Naive thymus-derived CD8-positive, alpha-beta T cell (primary cell): Measurements from ENCODE around the gene DCBLD1. TPM values are rescaled to one million over a fixed set of nuclear protein-coding genes. Genes with fewer than 3 reads are reported as not detected.
"Not testable (repeated sequence)": the region's sequence is repeated elsewhere in the genome, so short reads cannot be mapped to it uniquely, and the experiment has no call there.

Experiments used
- ATAC-seq, 2 donors: fragments of 150-1000 bp; cut with Tn5 transposase in 1 of 2; sonication (Bioruptor Pico), chemical (Tn5 transposase) in 1 of 2; 1 replicate in 1 of 2; 2 replicates in 1 of 2; pipeline ENCODE4 v1.10.0; 2021; ENCODE audit warnings: mild to moderate bottlenecking in 2 of 2, moderate library complexity in 2 of 2
- POLR2A ChIA-PET: fragments of 350-600 bp; sonication (Branson Sonifier 250); formaldehyde crosslinking; loops from one replicate; lab custom pipeline; 2021; ENCODE audit warnings: antibody characterized with exemption; lab: Charles Lee
- DNase-seq, 10 donors: peaks; one replicate each; pipeline versions ENCODE4 v3.0.0 to v3.0.0-alpha.2; 2020 to 2022
- H3K27ac Mint-ChIP-seq, 10 donors: one replicate each; pipeline ENCODE4 v1.8.0; 2020 to 2022; ENCODE audit warnings: mild to moderate bottlenecking in 10 of 10, mixed read lengths in 10 of 10, moderate library complexity in 4 of 10, inconsistent platforms in 1 of 10
- H3K27me3 Mint-ChIP-seq, 5 donors: one replicate each; pipeline ENCODE4 v1.8.0; 2021 to 2022; ENCODE audit warnings: mixed read lengths in 5 of 5
- H3K36me3 Mint-ChIP-seq, 3 donors: one replicate each; pipeline ENCODE4 v1.8.0; 2020 to 2022; ENCODE audit warnings: mixed read lengths in 3 of 3, mild to moderate bottlenecking in 2 of 3, inconsistent platforms in 1 of 3
- H3K4me1 Mint-ChIP-seq, 4 donors: one replicate each; pipeline ENCODE4 v1.8.0; 2021 to 2022; ENCODE audit warnings: mixed read lengths in 4 of 4
- H3K4me3 Mint-ChIP-seq, 10 donors: one replicate each; pipeline ENCODE4 v1.8.0; 2020 to 2022; ENCODE audit warnings: mild to moderate bottlenecking in 10 of 10, mixed read lengths in 10 of 10, moderate library complexity in 6 of 10, inconsistent platforms in 1 of 10
- H3K9me3 Mint-ChIP-seq, 9 donors: one replicate each; pipeline ENCODE4 v1.8.0; 2020 to 2022; ENCODE audit warnings: mixed read lengths in 9 of 9, mild to moderate bottlenecking in 3 of 9, inconsistent platforms in 1 of 9, moderate library complexity in 1 of 9
- polyA plus RNA-seq, 3 donors: library from polyadenylated mRNA; unstranded; fragments of 300-500 nt; fragmentation: Illumina TruSeq; gene quantifications; one replicate each; pipeline ENCODE4 v1.2.3, GENCODE V29; 2021
- total RNA-seq, 8 experiments: library from RNA in 2 of 8; stranded (reverse) in 2 of 8; gene quantifications; one replicate each; pipeline ENCODE4 v1.2.3 and lab custom pipeline; 2021 to 2026

DCBLD1 gene
- total and polyA plus RNA-seq, 5 experiments from 2014 or later, result 2.9 to 8.3 (median 3.6) TPM

DNA sequence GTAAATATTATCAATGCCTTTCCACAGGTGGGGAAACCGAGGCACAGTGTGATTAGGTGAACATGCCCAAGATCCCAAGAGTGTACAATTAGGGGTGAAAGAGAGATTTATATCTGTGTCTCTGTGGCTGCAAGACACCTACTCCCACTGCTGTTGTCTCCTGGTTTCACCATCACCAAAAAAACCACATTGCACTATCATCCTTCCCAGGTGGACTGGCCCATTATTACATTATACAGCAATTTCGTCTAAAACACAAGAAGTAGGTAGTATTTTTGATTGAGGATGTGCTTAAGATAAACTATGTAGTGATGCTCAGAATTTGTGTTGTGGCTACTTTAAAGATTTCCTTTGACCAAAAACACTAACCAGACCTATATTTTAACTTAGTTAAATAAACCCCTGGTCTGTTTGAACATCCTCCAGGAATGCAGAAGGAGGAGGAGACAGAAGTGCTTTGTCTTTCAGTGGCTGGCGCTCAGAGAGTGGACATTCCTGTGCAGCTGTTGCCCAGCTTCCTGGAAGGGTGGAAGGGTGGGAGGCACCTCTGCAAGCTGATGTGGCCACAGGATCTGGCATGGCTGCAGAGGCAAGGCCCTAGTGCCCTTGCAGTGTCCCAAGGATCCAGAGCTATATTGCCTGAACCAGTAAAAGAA, 23.8 kb downstream of the DCBLD1 start:
- Mint-ChIP-seq H3K27ac (no peak overlapping the region), H3K4me3 (no peak overlapping the region), H3K4me1 (no peaks in the 10 kb centered on the region), H3K27me3 (peaks cover 0 to 8% (median 0%) of the 10 kb centered on the region in 5 donors), H3K9me3 (no peaks in the 10 kb centered on the region), H3K36me3 (peaks cover 0 to 3% (median 0%) of the 10 kb centered on the region in 3 donors)
- POLR2A ChIA-PET, result no interaction called here
- DNase-seq (no peak), ATAC-seq (no peak)

DNA sequence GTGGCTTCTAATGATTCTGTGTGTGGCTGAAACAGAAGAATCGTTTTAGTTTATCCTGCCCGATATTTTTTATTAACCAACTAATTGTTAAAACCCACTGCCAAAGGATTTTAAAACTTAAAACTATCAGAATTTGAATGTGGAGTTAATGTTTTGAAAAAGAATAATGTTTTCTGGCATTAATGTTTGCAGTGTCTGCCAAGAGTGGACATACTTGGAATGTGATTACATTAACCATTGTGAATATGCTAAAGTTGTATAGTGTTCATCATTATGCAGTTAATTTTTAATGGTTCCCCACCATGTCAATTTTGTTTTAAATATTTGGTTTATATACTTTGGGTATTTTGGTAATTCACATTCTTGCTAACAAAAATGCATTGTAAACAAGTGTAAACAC, 24.4 kb downstream of the DCBLD1 start:
- POLR2A ChIA-PET, result no interaction called here
- Mint-ChIP-seq H3K27ac (no peak overlapping the region), H3K36me3 (peaks cover 0 to 3% (median 0%) of the 10 kb centered on the region in 3 donors), H3K9me3 (no peaks in the 10 kb centered on the region), H3K4me1 (no peaks in the 10 kb centered on the region), H3K27me3 (peaks cover 0 to 6% (median 0%) of the 10 kb centered on the region in 5 donors), H3K4me3 (no peak overlapping the region)
- ATAC-seq (no peak), DNase-seq (no peak)

DNA sequence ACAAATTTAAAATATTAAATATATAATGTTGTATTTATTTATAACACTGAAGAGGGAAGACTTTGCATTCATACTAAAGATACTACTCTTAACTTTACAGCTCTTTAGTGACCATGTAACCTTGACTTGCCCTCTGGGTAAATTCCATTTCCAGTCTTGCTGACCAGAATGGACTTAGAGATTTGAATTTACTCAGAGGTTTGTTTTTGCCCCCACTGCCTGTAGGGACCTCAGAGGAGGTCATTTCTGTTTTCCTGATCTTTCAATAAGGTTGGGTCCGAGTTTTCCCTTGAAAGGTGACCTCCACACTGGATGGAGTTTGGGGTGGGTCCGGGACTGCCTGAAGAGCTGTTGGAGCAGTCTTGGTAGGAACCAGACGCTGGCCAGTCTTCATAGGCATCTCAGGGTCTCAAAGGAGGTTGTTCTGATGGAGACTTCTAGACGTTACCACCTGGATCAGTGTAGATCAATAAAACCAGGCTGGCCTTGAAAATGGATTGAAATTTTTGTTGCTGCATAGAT, 26.0 kb downstream of the DCBLD1 start:
- Mint-ChIP-seq H3K4me1 (no peaks in the 10 kb centered on the region), H3K27me3 (peaks cover 0 to 4% (median 2%) of the 10 kb centered on the region in 5 donors), H3K27ac (no peak overlapping the region), H3K36me3 (peaks cover 0 to 3% (median 0%) of the 10 kb centered on the region in 3 donors), H3K9me3 (no peaks in the 10 kb centered on the region), H3K4me3 (no peak overlapping the region)
- POLR2A ChIA-PET, result no interaction called here
- DNase-seq, result no peak
- no peak for ATAC-seq

DNA sequence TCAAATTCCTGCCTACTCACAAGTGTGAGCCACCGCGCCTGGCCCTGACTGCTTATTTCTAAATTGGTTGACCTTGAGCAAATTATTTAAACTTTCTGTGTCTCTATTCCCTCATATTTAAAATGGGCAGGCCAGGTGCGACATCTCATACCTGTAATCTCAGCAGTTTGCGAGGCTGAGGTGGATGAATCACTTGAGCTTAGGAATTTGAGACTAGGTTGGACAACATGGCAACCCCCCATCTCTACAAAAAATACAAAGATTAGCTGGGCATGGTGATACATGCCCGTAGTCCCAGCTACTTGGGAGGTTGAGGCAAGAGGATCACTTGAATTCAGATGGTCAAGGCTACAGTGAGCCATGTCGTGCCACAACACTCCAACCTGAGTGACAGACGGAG, 26.5 kb downstream of the DCBLD1 start:
- POLR2A ChIA-PET, result no interaction called here
- Mint-ChIP-seq H3K36me3 (peaks cover 0 to 3% (median 0%) of the 10 kb centered on the region in 3 donors), H3K4me3 (no peak overlapping the region), H3K9me3 (no peaks in the 10 kb centered on the region), H3K4me1 (no peaks in the 10 kb centered on the region), H3K27ac (no peak overlapping the region), H3K27me3 (peaks cover 0 to 6% (median 2%) of the 10 kb centered on the region in 5 donors)
- DNase-seq (no peak), ATAC-seq (no peak)

DNA sequence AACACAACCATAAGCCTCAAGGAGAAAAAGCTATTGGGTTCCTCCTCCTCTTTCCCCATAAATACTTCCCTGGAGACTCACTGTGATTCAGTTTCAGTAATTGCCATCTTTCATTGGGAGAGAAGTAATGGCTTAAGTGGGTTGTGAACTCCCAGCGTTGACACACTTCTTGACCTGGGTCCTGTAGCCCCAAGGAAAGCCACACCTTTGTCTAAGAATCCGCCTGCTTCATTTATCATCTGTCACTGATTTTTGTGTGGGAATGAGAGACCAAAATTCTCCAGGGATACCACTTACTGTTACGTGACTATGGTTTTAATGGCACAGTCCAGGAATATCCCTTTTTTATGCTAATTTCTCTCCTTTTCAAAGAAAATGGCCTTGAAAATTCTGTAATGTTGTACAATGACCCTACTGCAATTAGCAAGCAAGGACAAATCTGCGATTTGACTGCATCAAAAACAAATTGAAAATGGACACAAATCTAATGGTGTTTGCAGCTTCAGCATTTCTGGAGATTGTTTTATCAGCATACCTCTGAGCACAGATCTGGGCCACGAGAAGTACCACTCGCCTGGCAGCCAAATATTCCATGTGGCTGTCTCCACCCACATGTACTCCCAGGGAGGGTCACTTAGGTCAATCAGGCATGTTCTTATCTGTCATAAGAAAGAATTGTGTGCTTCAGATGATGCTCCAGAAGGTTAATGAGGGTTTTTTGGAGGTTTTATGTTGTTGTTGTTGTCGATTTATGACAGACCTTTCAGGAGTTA, 29.8 kb downstream of the DCBLD1 start:
- DNase-seq, result no peak
- H3K27me3 Mint-ChIP-seq, result peaks cover 0 to 7% (median 4%) of the 10 kb centered on the region in 5 donors
- H3K36me3 Mint-ChIP-seq, result no peaks in the 10 kb centered on the region
- no peak for ATAC-seq
- H3K9me3 Mint-ChIP-seq, result no peaks in the 10 kb centered on the region
- peak overlapping the region in 1 of 10 donors; percentile 29 for H3K27ac Mint-ChIP-seq
- POLR2A ChIA-PET, result no interaction called here
- no peaks in the 10 kb centered on the region for H3K4me1 Mint-ChIP-seq
- no peak overlapping the region for H3K4me3 Mint-ChIP-seq

DNA sequence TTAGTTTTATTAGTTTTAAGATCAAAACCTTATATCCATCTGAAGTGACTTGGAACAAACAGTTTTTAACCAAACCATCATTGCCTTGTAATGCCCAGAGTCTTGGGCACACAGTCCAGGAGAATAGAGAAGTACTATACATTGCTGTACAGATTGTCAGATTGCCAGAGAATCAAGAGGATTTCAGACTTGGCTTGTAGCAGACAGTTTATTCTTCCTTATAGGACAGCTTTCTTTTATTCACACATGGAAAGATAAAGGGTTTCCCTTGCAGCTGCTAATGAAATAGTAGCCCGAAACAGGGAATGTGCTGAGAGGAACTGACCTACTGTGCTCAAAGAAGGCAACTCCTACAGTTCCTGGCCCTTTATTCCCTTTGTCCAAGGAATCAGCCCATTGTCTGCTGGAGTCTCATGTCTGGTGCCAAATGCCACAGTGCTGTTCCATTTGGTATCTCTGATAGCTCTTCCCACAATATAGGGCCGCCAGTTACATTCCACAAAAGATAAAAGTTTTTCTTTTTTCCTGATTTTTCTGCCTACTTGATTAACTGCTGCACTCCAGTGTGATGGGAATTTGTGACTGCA, 30.6 kb downstream of the DCBLD1 start:
- Mint-ChIP-seq H3K4me3 (no peak overlapping the region), H3K4me1 (peaks cover 0 to 2% (median 0%) of the 10 kb centered on the region in 4 donors)

DNA sequence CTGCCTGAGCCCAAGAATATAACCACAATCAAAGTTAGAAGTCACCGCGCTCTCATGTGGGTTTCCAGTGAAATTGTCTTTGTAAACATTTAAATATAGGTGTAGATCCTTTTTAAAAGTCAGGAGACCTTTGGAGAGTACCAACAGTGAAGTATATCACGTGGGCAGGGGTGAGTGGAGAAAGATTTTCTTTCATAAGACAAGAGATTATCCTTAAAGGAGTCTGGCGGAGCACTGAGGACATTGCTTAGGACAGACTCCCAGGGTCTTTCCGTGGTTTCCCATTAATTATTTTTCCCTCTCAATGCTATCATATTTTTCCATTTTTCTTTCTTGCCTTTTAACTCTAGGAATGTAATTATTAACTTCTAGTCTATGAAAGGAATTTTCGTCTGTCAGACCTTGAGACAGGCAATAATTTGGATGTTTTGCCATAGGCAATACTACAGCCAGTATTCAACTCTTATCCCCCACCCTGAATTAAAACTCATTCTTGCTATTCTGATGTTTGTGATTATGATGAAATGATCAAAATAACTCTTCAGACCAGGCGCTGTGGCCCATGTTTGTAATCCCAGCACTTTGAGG, 31.4 kb downstream of the DCBLD1 start:
- POLR2A ChIA-PET, result no interaction called here
- H3K4me3 Mint-ChIP-seq, result no peak overlapping the region

More for the DNA sequence above, 30.6 kb downstream of the DCBLD1 start:
- Mint-ChIP-seq H3K9me3 (no peaks in the 10 kb centered on the region), H3K27ac (no peak overlapping the region), H3K36me3 (no peaks in the 10 kb centered on the region), H3K27me3 (peaks cover 0 to 7% (median 4%) of the 10 kb centered on the region in 5 donors)
- DNase-seq, result no peak
- no peak for ATAC-seq
- POLR2A ChIA-PET, result no interaction called here

DNA sequence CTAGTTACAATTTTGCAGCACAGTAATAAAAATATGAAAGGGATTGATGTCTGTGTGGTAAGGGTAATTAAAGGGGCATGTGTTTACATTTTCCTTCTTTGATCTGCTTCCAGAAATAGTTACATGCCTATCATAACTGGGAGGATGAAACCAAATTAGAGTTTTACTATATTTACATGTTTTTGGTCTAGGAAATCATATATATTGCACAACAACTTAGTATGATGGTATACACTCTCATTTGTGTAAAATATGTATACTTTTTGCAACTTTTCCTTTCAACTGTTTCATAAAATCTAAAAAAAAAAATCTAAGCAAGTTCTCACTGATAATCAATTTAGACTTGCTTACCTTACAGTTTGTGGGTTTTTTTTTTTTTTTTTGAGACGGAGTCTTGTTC, 32.2 kb downstream of the DCBLD1 start:
- no peak for DNase-seq
- no peaks in the 10 kb centered on the region for H3K9me3 Mint-ChIP-seq
- peaks cover 0 to 2% (median 0%) of the 10 kb centered on the region in 4 donors for H3K4me1 Mint-ChIP-seq
- H3K36me3 Mint-ChIP-seq, result no peaks in the 10 kb centered on the region
- no peak overlapping the region for H3K27ac Mint-ChIP-seq
- H3K4me3 Mint-ChIP-seq, result no peak overlapping the region
- POLR2A ChIA-PET, result no interaction called here
- ATAC-seq, result no peak
- H3K27me3 Mint-ChIP-seq, result peaks cover 0 to 7% (median 4%) of the 10 kb centered on the region in 5 donors

More for the DNA sequence above, 31.4 kb downstream of the DCBLD1 start:
- no peaks in the 10 kb centered on the region for H3K9me3 Mint-ChIP-seq
- no peaks in the 10 kb centered on the region for H3K36me3 Mint-ChIP-seq
- peaks cover 0 to 7% (median 4%) of the 10 kb centered on the region in 5 donors for H3K27me3 Mint-ChIP-seq
- ATAC-seq (no peak), DNase-seq (no peak)
- H3K4me1 Mint-ChIP-seq, result peaks cover 0 to 2% (median 0%) of the 10 kb centered on the region in 4 donors
- H3K27ac Mint-ChIP-seq, result no peak overlapping the region

DNA sequence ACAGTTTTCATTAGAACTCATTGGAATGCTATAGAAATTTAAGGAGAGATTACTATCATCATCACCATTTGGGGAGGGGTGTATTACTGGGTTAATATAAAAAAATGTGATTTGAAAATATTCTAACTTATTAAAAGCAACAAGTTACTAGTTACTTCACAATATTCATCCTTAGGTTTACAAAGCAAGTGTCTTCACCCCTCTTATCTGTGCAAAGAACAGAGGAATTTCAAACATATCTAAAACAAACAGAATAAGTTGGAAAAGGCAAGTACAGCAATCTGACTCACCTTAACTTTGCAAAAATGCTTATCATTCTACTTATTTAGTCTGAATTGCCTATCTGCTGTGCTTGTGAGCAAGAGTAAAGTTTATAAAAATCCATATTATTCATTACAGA, 32.9 kb downstream of the DCBLD1 start:
- Mint-ChIP-seq H3K36me3 (no peaks in the 10 kb centered on the region), H3K27ac (no peak overlapping the region), H3K27me3 (peaks cover 0 to 4% (median 1%) of the 10 kb centered on the region in 5 donors), H3K4me3 (no peak overlapping the region), H3K9me3 (no peaks in the 10 kb centered on the region), H3K4me1 (peaks cover 0 to 2% (median 0%) of the 10 kb centered on the region in 4 donors)
- DNase-seq (no peak), ATAC-seq (no peak)
- POLR2A ChIA-PET, result no interaction called here

DNA sequence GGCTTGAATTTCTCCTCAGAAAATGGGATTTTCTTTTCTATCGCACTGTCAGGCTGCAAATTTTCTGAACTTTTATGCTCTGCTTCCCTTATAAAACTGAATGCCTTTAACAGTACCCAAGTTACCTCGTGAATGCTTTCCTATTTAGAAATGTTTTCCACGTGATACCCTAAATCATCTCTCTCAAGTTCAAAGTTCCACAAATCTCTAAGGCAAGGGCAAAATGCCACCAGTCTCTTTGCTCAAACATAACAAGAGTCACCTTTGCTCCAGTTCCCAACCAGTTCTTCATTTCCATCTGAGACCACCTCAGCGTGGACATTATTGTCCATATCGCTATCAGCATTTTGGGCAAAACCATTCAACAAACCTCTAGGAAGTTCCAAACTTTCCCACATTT, 35.5 kb downstream of the DCBLD1 start:
- H3K27ac Mint-ChIP-seq, H3K27me3 Mint-ChIP-seq, POLR2A ChIA-PET, H3K4me3 Mint-ChIP-seq, H3K4me1 Mint-ChIP-seq, ATAC-seq, H3K36me3 Mint-ChIP-seq, DNase-seq, H3K9me3 Mint-ChIP-seq: not testable (repeated sequence)

DNA sequence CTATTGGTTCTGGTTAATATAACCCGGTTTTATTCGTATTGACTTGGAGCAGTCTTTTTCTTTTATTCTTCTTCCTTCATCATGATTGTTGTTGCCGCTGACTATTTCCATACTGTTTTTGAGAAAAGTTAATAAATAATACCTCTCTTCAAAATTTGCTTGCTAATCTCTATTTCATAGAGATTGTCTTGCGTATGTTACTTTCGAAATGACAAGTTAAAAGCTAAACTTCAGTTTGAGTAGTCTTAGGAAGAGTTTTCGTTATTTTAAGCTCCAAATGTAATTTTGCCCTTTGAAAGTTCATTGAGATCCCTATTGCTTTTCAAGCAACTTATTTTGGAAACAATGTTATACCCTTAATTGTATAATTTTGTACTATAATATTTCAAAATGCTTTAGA, 36.4 kb downstream of the DCBLD1 start:
- Mint-ChIP-seq H3K27ac (no peak overlapping the region), H3K4me3 (no peak overlapping the region), H3K27me3 (peaks cover 0 to 5% (median 1%) of the 10 kb centered on the region in 5 donors), H3K9me3 (no peaks in the 10 kb centered on the region), H3K4me1 (peaks cover 0 to 2% (median 0%) of the 10 kb centered on the region in 4 donors), H3K36me3 (no peaks in the 10 kb centered on the region)
- POLR2A ChIA-PET, result no interaction called here
- ATAC-seq, result no peak
- DNase-seq, result no peak

DNA sequence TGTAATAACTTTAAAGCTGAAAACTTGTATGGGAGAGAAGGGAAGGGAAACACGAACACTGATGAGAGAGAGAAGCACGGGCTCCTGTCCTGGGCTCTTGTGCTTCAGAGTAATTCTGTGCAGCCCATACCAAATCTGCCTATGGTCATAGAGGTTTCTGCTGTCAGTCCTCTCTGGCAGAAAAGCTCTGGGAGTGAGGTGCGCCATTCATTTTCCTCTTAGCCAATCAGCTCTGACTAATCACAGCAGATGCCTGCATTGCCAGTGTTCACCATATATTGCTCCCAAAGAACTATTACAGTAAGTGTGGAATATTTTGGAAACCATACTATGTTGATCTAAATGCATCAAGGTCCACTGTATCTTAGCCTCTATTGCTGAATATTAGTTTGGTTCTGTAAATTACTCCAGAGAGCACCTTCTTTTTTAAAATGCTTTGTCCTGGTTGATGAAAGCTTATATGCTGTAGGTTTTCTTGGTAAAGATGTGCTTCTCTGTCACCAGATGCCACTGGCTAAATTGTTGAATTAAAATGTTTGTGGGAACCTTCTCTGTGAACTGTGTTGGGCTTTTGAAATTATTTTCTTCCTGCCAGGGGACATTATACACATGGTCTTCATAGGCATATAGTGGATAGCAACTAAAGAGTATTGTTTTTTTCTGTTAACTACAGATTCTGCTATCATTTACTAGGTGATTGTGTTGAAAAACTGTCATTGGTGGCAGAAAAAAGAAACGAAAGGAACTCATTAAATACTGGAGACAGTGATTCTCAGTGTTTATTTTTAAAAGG, 38.3 kb downstream of the DCBLD1 start:
- ATAC-seq (no peak), DNase-seq (no peak)
- no peak overlapping the region for H3K4me3 Mint-ChIP-seq
- no peak overlapping the region for H3K27ac Mint-ChIP-seq
- POLR2A ChIA-PET, result no interaction called here
- peaks cover 0 to 3% (median 0%) of the 10 kb centered on the region in 5 donors for H3K27me3 Mint-ChIP-seq
- peaks cover 0 to 2% (median 0%) of the 10 kb centered on the region in 4 donors for H3K4me1 Mint-ChIP-seq
- no peaks in the 10 kb centered on the region for H3K9me3 Mint-ChIP-seq
- no peaks in the 10 kb centered on the region for H3K36me3 Mint-ChIP-seq
